ENCODE data around the gene ETHE1. TPM values are rescaled to one million over a fixed set of nuclear protein-coding genes. Genes with fewer than 3 reads are reported as not detected.

ETHE1 gene
- total RNA-seq, 1 experiment from 2014 or later: 19.0 TPM

DNA sequence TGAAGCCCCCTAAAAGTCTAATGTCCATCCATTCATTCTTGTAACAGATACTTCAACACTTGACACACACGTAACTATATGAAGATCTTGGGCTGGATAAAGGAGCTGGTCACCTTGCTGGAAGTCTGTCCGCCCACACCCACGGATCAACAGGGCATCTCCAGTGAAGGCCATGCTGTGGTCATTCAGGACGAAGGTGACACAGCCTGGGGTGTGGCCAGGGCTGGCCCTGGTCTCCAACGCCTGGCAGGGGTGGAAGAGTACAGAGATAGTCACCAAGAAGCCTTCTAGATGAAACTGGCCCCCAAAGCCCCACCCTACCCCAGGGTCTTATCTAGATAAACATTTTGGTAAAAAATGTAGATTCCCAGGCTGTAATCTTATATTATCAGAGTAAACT lies 15.7 kb downstream of the ETHE1 start (continued):
- TF ChIP-seq, protein P1, sequence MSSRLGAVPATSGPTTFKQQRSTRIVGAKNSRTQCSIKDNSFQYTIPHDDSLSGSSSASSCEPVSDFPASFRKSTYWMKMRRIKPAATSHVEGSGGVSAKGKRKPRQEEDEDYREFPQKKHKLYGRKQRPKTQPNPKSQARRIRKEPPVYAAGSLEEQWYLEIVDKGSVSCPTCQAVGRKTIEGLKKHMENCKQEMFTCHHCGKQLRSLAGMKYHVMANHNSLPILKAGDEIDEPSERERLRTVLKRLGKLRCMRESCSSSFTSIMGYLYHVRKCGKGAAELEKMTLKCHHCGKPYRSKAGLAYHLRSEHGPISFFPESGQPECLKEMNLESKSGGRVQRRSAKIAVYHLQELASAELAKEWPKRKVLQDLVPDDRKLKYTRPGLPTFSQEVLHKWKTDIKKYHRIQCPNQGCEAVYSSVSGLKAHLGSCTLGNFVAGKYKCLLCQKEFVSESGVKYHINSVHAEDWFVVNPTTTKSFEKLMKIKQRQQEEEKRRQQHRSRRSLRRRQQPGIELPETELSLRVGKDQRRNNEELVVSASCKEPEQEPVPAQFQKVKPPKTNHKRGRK (CRISPR knock-in tag; IDR thresholded peaks at IDR 0.05; ENCODE audit: borderline replicate concordance): no peak
- TF ChIP-seq CBFB (CRISPR knock-in tag; IDR thresholded peaks at IDR 0.05; ENCODE audit: low read depth) (no peak), FOXP1 (CRISPR knock-in tag; IDR thresholded peaks at IDR 0.05; ENCODE audit: borderline replicate concordance) (no peak), ESRRA (CRISPR knock-in tag; IDR thresholded peaks at IDR 0.05; ENCODE audit: borderline replicate concordance) (no peak), JUN (CRISPR knock-in tag; IDR thresholded peaks at IDR 0.05) (no peak), ETV6 (CRISPR knock-in tag; IDR thresholded peaks at IDR 0.05) (no peak), ZNF121 (CRISPR knock-in tag; IDR thresholded peaks at IDR 0.05) (no peak)

DNA sequence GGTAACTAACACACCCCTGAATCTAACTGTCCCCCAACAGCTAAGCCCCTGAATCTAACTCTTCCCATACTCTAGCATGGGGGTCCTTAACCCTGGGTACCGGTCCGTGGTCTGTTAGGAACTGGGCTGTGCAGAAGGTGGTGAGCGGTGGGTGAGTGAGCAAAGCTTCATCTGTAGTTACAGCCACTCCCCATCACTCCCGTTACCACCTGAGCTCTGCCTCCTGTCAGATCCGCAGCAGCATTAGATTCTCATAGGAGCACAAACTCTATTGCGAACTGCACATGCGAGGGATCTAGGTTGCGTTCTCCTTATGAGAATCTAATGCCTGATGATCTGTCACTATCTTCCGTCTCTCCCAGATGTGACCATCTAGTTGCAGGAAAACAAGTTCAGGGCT lies 16.3 kb downstream of the ETHE1 start:
- peaks cover 39% of the 10 kb centered on the region for H3K36me3 Mint-ChIP-seq
- ChIA-PET CTCF (interaction anchor here (1.6 to 2.0 kb wide), 2 partner anchors 9 to 64 kb away, joined by 9 to 12 read pairs; no protein-coding TSS in a partner anchor), POLR2A (interaction anchor here (0.6 kb wide), 1 partner anchor 22 kb away, joined by 3 read pairs; the partner anchor contains the start of gene ZNF575)
- DNase-seq (ENCODE audit: low spot score): no peak
- H3K4me3 Mint-ChIP-seq: no peak overlapping the region
- no peak for ATAC-seq
- no peak for TF ChIP-seq FOXP1 (CRISPR knock-in tag; IDR thresholded peaks at IDR 0.05; ENCODE audit: borderline replicate concordance)
- no peak overlapping the region for H3K27ac Mint-ChIP-seq
- peaks cover 4% of the 10 kb centered on the region; the same call in 1 of the 2 replicates for H3K27me3 Mint-ChIP-seq (ENCODE audit: low read depth)
- H3K9me3 Mint-ChIP-seq: peaks cover 30% of the 10 kb centered on the region
- no peaks in the 10 kb centered on the region for H3K4me1 Mint-ChIP-seq

DNA sequence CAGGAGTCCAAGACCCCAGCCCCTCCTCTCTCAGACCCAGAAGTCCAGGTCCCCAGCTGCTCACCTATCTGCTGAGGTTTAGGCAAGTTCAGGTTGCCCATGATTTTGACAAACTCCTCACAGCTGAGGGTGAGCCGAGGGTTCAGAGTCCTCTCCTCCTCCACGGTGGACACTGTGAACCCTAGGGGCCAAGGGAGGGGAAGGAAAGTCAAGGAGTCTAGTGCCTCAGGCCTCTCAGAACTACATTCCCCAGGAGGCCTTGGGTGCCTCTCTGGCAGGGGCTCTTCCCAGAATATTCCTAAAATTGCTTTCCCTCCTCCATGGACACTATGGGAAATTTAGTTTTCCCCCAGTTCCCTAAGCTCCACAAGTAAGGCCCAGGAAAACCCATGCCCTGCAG lies 19.1 kb downstream of the ETHE1 start:
- DNase-seq (ENCODE audit: low spot score): no peak
- Mint-ChIP-seq H3K27me3 (ENCODE audit: low read depth) (peaks cover 17% of the 10 kb centered on the region), H3K27ac (no peak overlapping the region), H3K4me3 (no peak overlapping the region), H3K36me3 (peaks cover 27% of the 10 kb centered on the region), H3K9me3 (peaks cover 23% of the 10 kb centered on the region), H3K4me1 (peaks cover 12% of the 10 kb centered on the region)
- no peak for ATAC-seq
- TF ChIP-seq, protein P2, sequence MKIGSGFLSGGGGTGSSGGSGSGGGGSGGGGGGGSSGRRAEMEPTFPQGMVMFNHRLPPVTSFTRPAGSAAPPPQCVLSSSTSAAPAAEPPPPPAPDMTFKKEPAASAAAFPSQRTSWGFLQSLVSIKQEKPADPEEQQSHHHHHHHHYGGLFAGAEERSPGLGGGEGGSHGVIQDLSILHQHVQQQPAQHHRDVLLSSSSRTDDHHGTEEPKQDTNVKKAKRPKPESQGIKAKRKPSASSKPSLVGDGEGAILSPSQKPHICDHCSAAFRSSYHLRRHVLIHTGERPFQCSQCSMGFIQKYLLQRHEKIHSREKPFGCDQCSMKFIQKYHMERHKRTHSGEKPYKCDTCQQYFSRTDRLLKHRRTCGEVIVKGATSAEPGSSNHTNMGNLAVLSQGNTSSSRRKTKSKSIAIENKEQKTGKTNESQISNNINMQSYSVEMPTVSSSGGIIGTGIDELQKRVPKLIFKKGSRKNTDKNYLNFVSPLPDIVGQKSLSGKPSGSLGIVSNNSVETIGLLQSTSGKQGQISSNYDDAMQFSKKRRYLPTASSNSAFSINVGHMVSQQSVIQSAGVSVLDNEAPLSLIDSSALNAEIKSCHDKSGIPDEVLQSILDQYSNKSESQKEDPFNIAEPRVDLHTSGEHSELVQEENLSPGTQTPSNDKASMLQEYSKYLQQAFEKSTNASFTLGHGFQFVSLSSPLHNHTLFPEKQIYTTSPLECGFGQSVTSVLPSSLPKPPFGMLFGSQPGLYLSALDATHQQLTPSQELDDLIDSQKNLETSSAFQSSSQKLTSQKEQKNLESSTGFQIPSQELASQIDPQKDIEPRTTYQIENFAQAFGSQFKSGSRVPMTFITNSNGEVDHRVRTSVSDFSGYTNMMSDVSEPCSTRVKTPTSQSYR (CRISPR knock-in tag; IDR thresholded peaks at IDR 0.05): no peak
- TF ChIP-seq CREB1 (CRISPR knock-in tag; IDR thresholded peaks at IDR 0.05) (no peak), ZNF263 (CRISPR knock-in tag; IDR thresholded peaks at IDR 0.05; ENCODE audit: low read depth) (no peak), RORB (CRISPR knock-in tag; IDR thresholded peaks at IDR 0.05) (no peak), CREM (CRISPR knock-in tag; IDR thresholded peaks at IDR 0.05) (no peak)
- TF ChIP-seq, protein P3, sequence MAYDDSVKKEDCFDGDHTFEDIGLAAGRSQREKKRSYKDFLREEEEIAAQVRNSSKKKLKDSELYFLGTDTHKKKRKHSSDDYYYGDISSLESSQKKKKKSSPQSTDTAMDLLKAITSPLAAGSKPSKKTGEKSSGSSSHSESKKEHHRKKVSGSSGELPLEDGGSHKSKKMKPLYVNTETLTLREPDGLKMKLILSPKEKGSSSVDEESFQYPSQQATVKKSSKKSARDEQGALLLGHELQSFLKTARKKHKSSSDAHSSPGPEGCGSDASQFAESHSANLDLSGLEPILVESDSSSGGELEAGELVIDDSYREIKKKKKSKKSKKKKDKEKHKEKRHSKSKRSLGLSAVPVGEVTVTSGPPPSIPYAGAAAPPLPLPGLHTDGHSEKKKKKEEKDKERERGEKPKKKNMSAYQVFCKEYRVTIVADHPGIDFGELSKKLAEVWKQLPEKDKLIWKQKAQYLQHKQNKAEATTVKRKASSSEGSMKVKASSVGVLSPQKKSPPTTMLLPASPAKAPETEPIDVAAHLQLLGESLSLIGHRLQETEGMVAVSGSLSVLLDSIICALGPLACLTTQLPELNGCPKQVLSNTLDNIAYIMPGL (CRISPR knock-in tag; IDR thresholded peaks at IDR 0.05): no peak
- TF ChIP-seq, protein P4, sequence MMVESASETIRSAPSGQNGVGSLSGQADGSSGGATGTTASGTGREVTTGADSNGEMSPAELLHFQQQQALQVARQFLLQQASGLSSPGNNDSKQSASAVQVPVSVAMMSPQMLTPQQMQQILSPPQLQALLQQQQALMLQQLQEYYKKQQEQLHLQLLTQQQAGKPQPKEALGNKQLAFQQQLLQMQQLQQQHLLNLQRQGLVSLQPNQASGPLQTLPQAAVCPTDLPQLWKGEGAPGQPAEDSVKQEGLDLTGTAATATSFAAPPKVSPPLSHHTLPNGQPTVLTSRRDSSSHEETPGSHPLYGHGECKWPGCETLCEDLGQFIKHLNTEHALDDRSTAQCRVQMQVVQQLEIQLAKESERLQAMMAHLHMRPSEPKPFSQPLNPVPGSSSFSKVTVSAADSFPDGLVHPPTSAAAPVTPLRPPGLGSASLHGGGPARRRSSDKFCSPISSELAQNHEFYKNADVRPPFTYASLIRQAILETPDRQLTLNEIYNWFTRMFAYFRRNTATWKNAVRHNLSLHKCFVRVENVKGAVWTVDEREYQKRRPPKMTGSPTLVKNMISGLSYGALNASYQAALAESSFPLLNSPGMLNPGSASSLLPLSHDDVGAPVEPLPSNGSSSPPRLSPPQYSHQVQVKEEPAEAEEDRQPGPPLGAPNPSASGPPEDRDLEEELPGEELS (CRISPR knock-in tag; IDR thresholded peaks at IDR 0.05): no peak
- TF ChIP-seq, protein P5, sequence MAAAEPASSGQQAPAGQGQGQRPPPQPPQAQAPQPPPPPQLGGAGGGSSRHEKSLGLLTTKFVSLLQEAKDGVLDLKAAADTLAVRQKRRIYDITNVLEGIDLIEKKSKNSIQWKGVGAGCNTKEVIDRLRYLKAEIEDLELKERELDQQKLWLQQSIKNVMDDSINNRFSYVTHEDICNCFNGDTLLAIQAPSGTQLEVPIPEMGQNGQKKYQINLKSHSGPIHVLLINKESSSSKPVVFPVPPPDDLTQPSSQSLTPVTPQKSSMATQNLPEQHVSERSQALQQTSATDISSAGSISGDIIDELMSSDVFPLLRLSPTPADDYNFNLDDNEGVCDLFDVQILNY (CRISPR knock-in tag; IDR thresholded peaks at IDR 0.05): no peak
- TF ChIP-seq, protein P6, sequence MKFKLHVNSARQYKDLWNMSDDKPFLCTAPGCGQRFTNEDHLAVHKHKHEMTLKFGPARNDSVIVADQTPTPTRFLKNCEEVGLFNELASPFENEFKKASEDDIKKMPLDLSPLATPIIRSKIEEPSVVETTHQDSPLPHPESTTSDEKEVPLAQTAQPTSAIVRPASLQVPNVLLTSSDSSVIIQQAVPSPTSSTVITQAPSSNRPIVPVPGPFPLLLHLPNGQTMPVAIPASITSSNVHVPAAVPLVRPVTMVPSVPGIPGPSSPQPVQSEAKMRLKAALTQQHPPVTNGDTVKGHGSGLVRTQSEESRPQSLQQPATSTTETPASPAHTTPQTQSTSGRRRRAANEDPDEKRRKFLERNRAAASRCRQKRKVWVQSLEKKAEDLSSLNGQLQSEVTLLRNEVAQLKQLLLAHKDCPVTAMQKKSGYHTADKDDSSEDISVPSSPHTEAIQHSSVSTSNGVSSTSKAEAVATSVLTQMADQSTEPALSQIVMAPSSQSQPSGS (CRISPR knock-in tag; IDR thresholded peaks at IDR 0.05; ENCODE audit: borderline replicate concordance, low read depth): no peak
- TF ChIP-seq, protein P7, sequence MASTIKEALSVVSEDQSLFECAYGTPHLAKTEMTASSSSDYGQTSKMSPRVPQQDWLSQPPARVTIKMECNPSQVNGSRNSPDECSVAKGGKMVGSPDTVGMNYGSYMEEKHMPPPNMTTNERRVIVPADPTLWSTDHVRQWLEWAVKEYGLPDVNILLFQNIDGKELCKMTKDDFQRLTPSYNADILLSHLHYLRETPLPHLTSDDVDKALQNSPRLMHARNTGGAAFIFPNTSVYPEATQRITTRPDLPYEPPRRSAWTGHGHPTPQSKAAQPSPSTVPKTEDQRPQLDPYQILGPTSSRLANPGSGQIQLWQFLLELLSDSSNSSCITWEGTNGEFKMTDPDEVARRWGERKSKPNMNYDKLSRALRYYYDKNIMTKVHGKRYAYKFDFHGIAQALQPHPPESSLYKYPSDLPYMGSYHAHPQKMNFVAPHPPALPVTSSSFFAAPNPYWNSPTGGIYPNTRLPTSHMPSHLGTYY (CRISPR knock-in tag; IDR thresholded peaks at IDR 0.05): no peak
- ChIA-PET CTCF (interaction anchor here (0.5 to 0.6 kb wide), 2 partner anchors 11 to 24 kb away, joined by 3 to 5 read pairs; no protein-coding TSS in a partner anchor), POLR2A (interaction anchor here (0.6 to 0.7 kb wide), 2 partner anchors 28 to 33 kb away, joined by 3 read pairs; no protein-coding TSS in a partner anchor)

Data from WTC11 (cell line).